Neural cell (in vitro differentiated cells): ENCODE data around the gene C20orf141. TPM values are rescaled to one million over a fixed set of nuclear protein-coding genes. Genes with fewer than 3 reads are reported as not detected.
"Not testable (repeated sequence)": the region's sequence is repeated elsewhere in the genome, so short reads cannot be mapped to it uniquely, and the experiment has no call there.

Experiments
- H2AFZ ChIP-seq: fragments of 200-600, 300-800 bp; sonication (generic), shearing (Covaris generic); 2 replicates; pipeline ENCODE4 v1.6.0; 2014; ENCODE audit warnings: low read depth, mild to moderate bottlenecking, antibody characterized with exemption, low read length, moderate library complexity
- H3F3A ChIP-seq: fragments of 200-600 bp; shearing (Covaris generic); 2 replicates; pipeline ENCODE4 v1.6.1; 2016; ENCODE audit warnings: mild to moderate bottlenecking, moderate library complexity, mixed read lengths, antibody characterized with exemption, low read length; ENCODE audit not compliant: insufficient read depth, poor library complexity, severe bottlenecking
- H3K27ac ChIP-seq: fragments of 200-600, 300-800 bp; sonication (generic), shearing (Covaris generic); 2 replicates; pipeline ENCODE4 v1.5.1; 2014; ENCODE audit warnings: mild to moderate bottlenecking, low read length, moderate library complexity
- H3K27me3 ChIP-seq: fragments of 300-800, 200-600 bp; sonication (generic), shearing (Covaris generic); 2 replicates; pipeline ENCODE4 v1.6.0; 2014; ENCODE audit warnings: mild to moderate bottlenecking, low read depth, low read length, moderate library complexity; ENCODE audit not compliant: insufficient read depth
- H3K36me3 ChIP-seq: fragments of 300-800, 200-600 bp; sonication (generic), shearing (Covaris generic); 2 replicates; pipeline ENCODE4 v1.5.1; 2014; ENCODE audit warnings: mild to moderate bottlenecking, antibody characterized with exemption, low read length, moderate library complexity; ENCODE audit not compliant: insufficient read depth
- H3K4me2 ChIP-seq: fragments of 300-800, 200-600 bp; sonication (generic), shearing (Covaris generic); 2 replicates; pipeline ENCODE4 v1.6.0; 2014; ENCODE audit warnings: mild to moderate bottlenecking, low read length
- H3K4me3 ChIP-seq: fragments of 300-800, 200-600 bp; sonication (generic), shearing (Covaris generic); 2 replicates; pipeline ENCODE4 v1.5.1; 2014; ENCODE audit warnings: mild to moderate bottlenecking, low read length, moderate library complexity
- H3K79me2 ChIP-seq: fragments of 200-600 bp; shearing (Covaris generic); replicated peaks from 2 replicates; pipeline ENCODE4 v1.6.0; 2014; ENCODE audit warnings: mild to moderate bottlenecking, low read length, moderate library complexity; ENCODE audit not compliant: insufficient read depth
- H3K9ac ChIP-seq: fragments of 300-800, 200-600 bp; sonication (generic), shearing (Covaris generic); 2 replicates; pipeline ENCODE4 v1.6.1; 2016; ENCODE audit warnings: mild to moderate bottlenecking, low read length, mixed read lengths
- H3K9me2 ChIP-seq: fragments of 200-600 bp; shearing (Covaris generic); 2 replicates; pipeline ENCODE4 v1.6.1; 2016; ENCODE audit warnings: mild to moderate bottlenecking, low read length, mixed read lengths; ENCODE audit not compliant: insufficient read depth
- H3K9me3 ChIP-seq: fragments of 200-600, 300-800 bp; sonication (generic), shearing (Covaris generic); 2 replicates; pipeline ENCODE4 v1.6.1; 2016; ENCODE audit warnings: mild to moderate bottlenecking, mixed run types, low read length, moderate library complexity, mixed read lengths
- H4K20me1 ChIP-seq: fragments of 200-600 bp; shearing (Covaris generic); 2 replicates; pipeline ENCODE4 v1.6.1; 2016; ENCODE audit warnings: mild to moderate bottlenecking, mixed run types; ENCODE audit not compliant: insufficient read depth
- CTCF ChIP-seq: fragments of 450-650 bp; IDR thresholded peaks from 2 replicates; pipeline ENCODE4 v1.5.1; 2014; ENCODE audit warnings: antibody characterized with exemption, mild to moderate bottlenecking, moderate library complexity; ENCODE audit not compliant: poor library complexity, severe bottlenecking
- EP300 ChIP-seq: fragments of 450-650 bp; conservative IDR thresholded peaks from 2 replicates; pipeline ENCODE4 v1.6.1; 2014; ENCODE audit warnings: antibody characterized with exemption, mild to moderate bottlenecking, moderate library complexity; ENCODE audit not compliant: poor library complexity, severe bottlenecking
- EZH2 ChIP-seq: fragments of 200-600, 300-800 bp; shearing (Covaris generic), sonication (generic); IDR thresholded peaks from 2 replicates; pipeline ENCODE4 v1.6.1; 2014; ENCODE audit warnings: antibody characterized with exemption, low read length, borderline replicate concordance, mild to moderate bottlenecking; ENCODE audit not compliant: insufficient read depth, poor library complexity, severe bottlenecking
- MXI1 ChIP-seq: fragments of 450-650 bp; conservative IDR thresholded peaks from 2 replicates; pipeline ENCODE4 v1.6.1; 2014; ENCODE audit warnings: antibody characterized with exemption, mild to moderate bottlenecking; ENCODE audit not compliant: poor library complexity, severe bottlenecking
- POLR2AphosphoS5 ChIP-seq: IDR thresholded peaks from 2 replicates; pipeline ENCODE4 v1.6.1; 2012
- RAD21 ChIP-seq: fragments of 450-650 bp; conservative IDR thresholded peaks from 2 replicates; pipeline ENCODE4 v1.6.1; 2014; ENCODE audit warnings: antibody characterized with exemption, mild to moderate bottlenecking, moderate library complexity
- REST ChIP-seq: IDR thresholded peaks from 2 replicates; pipeline ENCODE4 v1.6.1; 2012; ENCODE audit warnings: borderline replicate concordance
- SMC3 ChIP-seq: fragments of 450-650 bp; conservative IDR thresholded peaks from 2 replicates; pipeline ENCODE4 v1.6.1; 2014; ENCODE audit warnings: antibody characterized with exemption, mild to moderate bottlenecking, moderate library complexity; ENCODE audit not compliant: poor library complexity
- TAF1 ChIP-seq: IDR thresholded peaks from 2 replicates; pipeline ENCODE4 v1.6.1; 2012; ENCODE audit warnings: low read depth
- polyA plus RNA-seq: library from polyadenylated mRNA; depleted of rRNA; stranded (reverse); fragments of >200 nt; gene quantifications from 2 replicates; pipeline ENCODE4 v1.2.3, GENCODE V29; 2014

The C20orf141 gene
- polyA plus RNA-seq, 1 donor from 2014 or later: not detected

- Histone ChIP-seq H3K27ac (no peak overlapping the region), H3K9ac (no peak overlapping the region), H3K4me3 (no peak overlapping the region), H3K9me2 (no peaks in the 10 kb centered on the region), H3F3A (no peaks in the 10 kb centered on the region), H3K27me3 (peaks cover 52% of the 10 kb centered on the region), H3K79me2 (no peaks in the 10 kb centered on the region), H4K20me1 (no peaks in the 10 kb centered on the region), H2AFZ (no peak overlapping the region), H3K9me3 (no peaks in the 10 kb centered on the region), H3K36me3 (no peaks in the 10 kb centered on the region), H3K4me2 (no peak overlapping the region)
- TF ChIP-seq EZH2 (no peak), CTCF (no peak), RAD21 (no peak), TAF1 (no peak), SMC3 (no peak), POLR2AphosphoS5 (no peak), EP300 (no peak), MXI1 (no peak), REST (no peak)
Measured at GRCh38 chr20:2806351-2806701, 8.5 kb upstream of the C20orf141 start.

GRCh38 chr20:2807019-2807418 is 7.8 kb upstream of the C20orf141 start:
- Histone ChIP-seq H2AFZ (no peak overlapping the region), H4K20me1 (no peaks in the 10 kb centered on the region), H3K36me3 (no peaks in the 10 kb centered on the region), H3K4me3 (no peak overlapping the region), H3F3A (no peaks in the 10 kb centered on the region), H3K4me2 (no peak overlapping the region), H3K9me2 (no peaks in the 10 kb centered on the region), H3K9ac (no peak overlapping the region), H3K9me3 (peaks cover 4% of the 10 kb centered on the region), H3K79me2 (no peaks in the 10 kb centered on the region), H3K27me3 (peaks cover 48% of the 10 kb centered on the region), H3K27ac (no peak overlapping the region)
- TF ChIP-seq EP300 (no peak), POLR2AphosphoS5 (no peak), REST (no peak), EZH2 (no peak), SMC3 (no peak), RAD21 (no peak), MXI1 (no peak), TAF1 (no peak), CTCF (no peak)

- not testable (repeated sequence) for H3K9me3 ChIP-seq, H3K36me3 ChIP-seq, H3K27ac ChIP-seq, H3K4me3 ChIP-seq, H2AFZ ChIP-seq, H3K9me2 ChIP-seq, H3F3A ChIP-seq, H4K20me1 ChIP-seq, H3K4me2 ChIP-seq, H3K9ac ChIP-seq, H3K79me2 ChIP-seq
- H3K27me3 ChIP-seq: peaks cover 39% of the 10 kb centered on the region
Measured at GRCh38 chr20:2807929-2808328, 6.9 kb upstream of the C20orf141 start.
